Measurements from ENCODE around the gene PUS7. TPM values are rescaled to one million over a fixed set of nuclear protein-coding genes. Genes with fewer than 3 reads are reported as not detected.
"Not testable (repeated sequence)": the region's sequence is repeated elsewhere in the genome, so short reads cannot be mapped to it uniquely, and the experiment has no call there.

PUS7 gene
- total RNA-seq, 1 donor = 22.4 TPM

DNA sequence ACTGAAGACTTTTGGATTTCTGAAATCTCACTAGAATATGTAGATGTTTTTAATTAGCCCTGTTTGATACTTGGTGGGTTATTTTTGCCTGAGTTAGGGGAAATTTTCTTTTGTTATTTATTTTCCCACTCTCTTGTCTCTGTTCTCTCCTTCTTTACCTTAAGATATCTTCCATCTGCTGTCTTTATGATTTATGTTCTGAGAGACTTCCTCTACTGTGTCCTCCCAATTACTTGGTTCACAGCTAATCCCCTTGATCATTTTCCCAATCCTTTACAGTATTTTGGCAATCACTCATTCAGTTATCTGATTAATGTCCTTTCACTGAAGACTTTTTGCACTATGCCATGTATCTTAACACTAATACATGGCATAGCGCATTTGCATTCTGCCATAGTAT is 83.8 kb downstream of the PUS7 start:
- no peaks in the 10 kb centered on the region for H3K9me3 ChIP-seq (ENCODE audit: low read depth, low read length)
- H3K4me2 ChIP-seq (ENCODE audit: insufficient read depth, low read length) = no peak overlapping the region
- TF ChIP-seq, protein P1, sequence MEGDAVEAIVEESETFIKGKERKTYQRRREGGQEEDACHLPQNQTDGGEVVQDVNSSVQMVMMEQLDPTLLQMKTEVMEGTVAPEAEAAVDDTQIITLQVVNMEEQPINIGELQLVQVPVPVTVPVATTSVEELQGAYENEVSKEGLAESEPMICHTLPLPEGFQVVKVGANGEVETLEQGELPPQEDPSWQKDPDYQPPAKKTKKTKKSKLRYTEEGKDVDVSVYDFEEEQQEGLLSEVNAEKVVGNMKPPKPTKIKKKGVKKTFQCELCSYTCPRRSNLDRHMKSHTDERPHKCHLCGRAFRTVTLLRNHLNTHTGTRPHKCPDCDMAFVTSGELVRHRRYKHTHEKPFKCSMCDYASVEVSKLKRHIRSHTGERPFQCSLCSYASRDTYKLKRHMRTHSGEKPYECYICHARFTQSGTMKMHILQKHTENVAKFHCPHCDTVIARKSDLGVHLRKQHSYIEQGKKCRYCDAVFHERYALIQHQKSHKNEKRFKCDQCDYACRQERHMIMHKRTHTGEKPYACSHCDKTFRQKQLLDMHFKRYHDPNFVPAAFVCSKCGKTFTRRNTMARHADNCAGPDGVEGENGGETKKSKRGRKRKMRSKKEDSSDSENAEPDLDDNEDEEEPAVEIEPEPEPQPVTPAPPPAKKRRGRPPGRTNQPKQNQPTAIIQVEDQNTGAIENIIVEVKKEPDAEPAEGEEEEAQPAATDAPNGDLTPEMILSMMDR (IDR thresholded peaks at IDR 0.05; ENCODE audit: extremely low read depth, low read depth, low read length) = no peak
- no peak for DNase-seq (ENCODE audit: insufficient read length, low spot score, missing footprints)
- no peaks in the 10 kb centered on the region for H4K20me1 ChIP-seq (ENCODE audit: insufficient read depth, low read length)
- H3K4me1 ChIP-seq (ENCODE audit: insufficient read depth, low read length) = peaks cover 12% of the 10 kb centered on the region
- no peak overlapping the region for H3K27ac ChIP-seq (ENCODE audit: low read depth, low read length)
- H3K36me3 ChIP-seq (ENCODE audit: insufficient read depth, low read length) = no peaks in the 10 kb centered on the region
- H3K79me2 ChIP-seq (ENCODE audit: insufficient read depth, low read length) = no peaks in the 10 kb centered on the region
- no peak overlapping the region for H3K4me3 ChIP-seq (ENCODE audit: insufficient read depth, low read length)
- H3K27me3 ChIP-seq (ENCODE audit: insufficient read depth, low read length) = no peaks in the 10 kb centered on the region
- H2AFZ ChIP-seq (ENCODE audit: low read length) = no peak overlapping the region

DNA sequence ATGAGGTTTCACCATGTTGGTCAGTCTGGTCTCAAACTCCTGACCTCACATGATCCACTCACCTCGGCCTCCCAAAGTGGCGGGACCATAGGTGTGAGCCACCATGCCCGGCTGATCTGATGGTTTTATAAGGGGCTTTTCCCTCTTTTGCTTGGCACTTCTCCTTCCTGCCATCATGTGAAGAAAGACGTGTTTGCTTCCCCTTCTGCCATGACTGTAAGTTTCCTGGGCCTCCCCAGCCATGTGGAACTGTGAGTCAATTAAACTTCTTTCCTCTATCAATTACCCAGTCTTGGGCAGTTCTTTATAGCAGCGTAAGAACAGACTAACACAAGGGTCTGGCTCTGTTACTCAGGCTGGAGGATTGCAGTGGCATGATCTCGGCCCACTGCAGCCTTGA is 84.7 kb downstream of the PUS7 start:
- not testable (repeated sequence) for H2AFZ ChIP-seq (ENCODE audit: low read length); DNase-seq (ENCODE audit: insufficient read length, low spot score, missing footprints); H3K4me3 ChIP-seq (ENCODE audit: insufficient read depth, low read length); H3K27me3 ChIP-seq (ENCODE audit: insufficient read depth, low read length); H3K36me3 ChIP-seq (ENCODE audit: insufficient read depth, low read length); H3K9me3 ChIP-seq (ENCODE audit: low read depth, low read length); H4K20me1 ChIP-seq (ENCODE audit: insufficient read depth, low read length); H3K27ac ChIP-seq (ENCODE audit: low read depth, low read length); H3K4me2 ChIP-seq (ENCODE audit: insufficient read depth, low read length); H3K79me2 ChIP-seq (ENCODE audit: insufficient read depth, low read length)
- peaks cover 12% of the 10 kb centered on the region for H3K4me1 ChIP-seq (ENCODE audit: insufficient read depth, low read length)

DNA sequence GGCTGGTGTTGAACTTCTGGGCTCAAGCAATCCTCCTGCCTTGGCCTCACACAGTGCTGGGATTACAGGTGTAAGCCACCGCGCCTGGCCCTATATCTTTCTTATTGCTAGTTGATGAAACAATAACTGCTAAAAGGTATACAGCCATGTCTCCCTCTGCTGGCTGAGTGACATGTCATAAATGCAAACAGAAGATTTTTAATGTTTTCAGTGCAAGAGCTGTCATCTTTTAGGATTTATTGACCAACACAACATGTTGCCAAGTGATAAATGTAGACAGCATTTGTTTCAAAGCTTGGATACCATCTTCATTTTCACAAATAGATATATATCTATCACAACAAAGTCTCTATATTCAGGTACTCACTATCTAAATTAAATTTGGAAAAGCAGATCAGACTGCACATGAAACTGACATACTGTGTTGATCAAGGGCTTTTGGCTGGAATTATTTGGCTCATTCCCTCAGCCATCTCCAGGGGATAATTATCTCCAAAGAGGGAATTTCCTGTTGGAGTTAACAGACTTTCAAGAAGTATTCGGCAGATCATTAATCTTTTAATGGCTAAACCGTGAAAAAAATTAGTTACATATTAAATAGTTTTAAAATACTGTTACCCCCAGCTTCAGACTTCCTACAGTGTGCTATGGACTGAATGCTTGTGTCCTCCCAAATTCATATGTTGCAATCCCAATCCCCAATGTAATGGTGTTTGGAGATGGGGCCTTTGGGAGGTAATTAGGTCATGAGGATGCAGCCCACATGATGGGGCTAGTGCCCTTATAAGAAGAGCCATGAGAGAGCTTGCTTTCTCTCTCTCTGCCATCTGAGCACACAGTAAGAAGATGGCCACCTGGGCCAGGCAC is 92.1 kb downstream of the PUS7 start:
- Histone ChIP-seq H4K20me1 (ENCODE audit: insufficient read depth, low read length) (no peaks in the 10 kb centered on the region), H3K27ac (ENCODE audit: low read depth, low read length) (no peak overlapping the region), H2AFZ (ENCODE audit: low read length) (peak overlapping the region; percentile 70), H3K27me3 (ENCODE audit: insufficient read depth, low read length) (no peaks in the 10 kb centered on the region), H3K4me3 (ENCODE audit: insufficient read depth, low read length) (no peak overlapping the region), H3K79me2 (ENCODE audit: insufficient read depth, low read length) (no peaks in the 10 kb centered on the region), H3K9me3 (ENCODE audit: low read depth, low read length) (no peaks in the 10 kb centered on the region), H3K4me2 (ENCODE audit: insufficient read depth, low read length) (no peak overlapping the region), H3K36me3 (ENCODE audit: insufficient read depth, low read length) (no peaks in the 10 kb centered on the region), H3K4me1 (ENCODE audit: insufficient read depth, low read length) (peaks cover 5% of the 10 kb centered on the region)
- no peak for DNase-seq (ENCODE audit: insufficient read length, low spot score, missing footprints)
- TF ChIP-seq, protein P1 (IDR thresholded peaks at IDR 0.05; ENCODE audit: extremely low read depth, low read depth, low read length) = peak; percentile 48

DNA sequence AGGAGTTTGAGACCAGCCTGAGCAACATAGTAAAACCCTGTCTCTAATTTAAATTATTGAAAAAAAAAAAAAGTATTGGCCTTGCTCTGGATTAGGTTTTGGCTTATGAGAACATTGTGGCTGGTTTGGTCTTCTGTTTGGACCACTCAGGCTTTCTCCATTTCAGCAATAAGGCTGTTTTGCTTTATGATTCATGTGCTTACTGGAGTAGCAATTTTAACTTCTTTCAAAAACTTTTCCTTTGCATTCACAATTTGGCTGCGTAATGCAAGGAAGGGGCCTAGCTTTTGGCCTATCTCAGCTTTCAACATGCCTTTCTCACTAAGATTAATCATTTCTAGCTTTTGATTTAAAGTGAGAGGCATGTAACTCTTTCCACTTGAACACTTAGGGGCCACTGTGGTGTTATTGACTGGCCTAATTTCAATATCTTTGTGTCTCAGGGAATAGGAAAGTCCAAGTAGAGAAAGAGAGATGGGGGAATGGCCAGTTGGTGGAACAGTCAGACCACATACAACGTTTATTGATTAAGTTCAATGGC is 95.4 kb downstream of the PUS7 start:
- TF ChIP-seq, protein P1 (IDR thresholded peaks at IDR 0.05; ENCODE audit: extremely low read depth, low read depth, low read length) = no peak
- H3K27me3 ChIP-seq (ENCODE audit: insufficient read depth, low read length) = no peaks in the 10 kb centered on the region
- no peak for DNase-seq (ENCODE audit: insufficient read length, low spot score, missing footprints)
- H3K4me3 ChIP-seq (ENCODE audit: insufficient read depth, low read length) = no peak overlapping the region
- H2AFZ ChIP-seq (ENCODE audit: low read length) = no peak overlapping the region
- H3K9me3 ChIP-seq (ENCODE audit: low read depth, low read length) = no peaks in the 10 kb centered on the region
- H3K36me3 ChIP-seq (ENCODE audit: insufficient read depth, low read length) = no peaks in the 10 kb centered on the region
- no peaks in the 10 kb centered on the region for H3K79me2 ChIP-seq (ENCODE audit: insufficient read depth, low read length)
- no peaks in the 10 kb centered on the region for H4K20me1 ChIP-seq (ENCODE audit: insufficient read depth, low read length)
- H3K27ac ChIP-seq (ENCODE audit: low read depth, low read length) = no peak overlapping the region
- no peak overlapping the region for H3K4me2 ChIP-seq (ENCODE audit: insufficient read depth, low read length)
- peaks cover 5% of the 10 kb centered on the region for H3K4me1 ChIP-seq (ENCODE audit: insufficient read depth, low read length)
